GM18909 (cell line): ENCODE measurements around the gene SLU7.
"Not testable (repeated sequence)": the region's sequence is repeated elsewhere in the genome, so short reads cannot be mapped to it uniquely, and the experiment has no call there.

Experiments
- ATAC-seq: cut with Tn5 transposase; IDR thresholded peaks from one replicate; pipeline ENCODE4 v1.9.1; 2021; ENCODE audit warnings: mild to moderate bottlenecking; ENCODE audit not compliant: unreplicated experiment, poor library complexity

SLU7 gene

DNA sequence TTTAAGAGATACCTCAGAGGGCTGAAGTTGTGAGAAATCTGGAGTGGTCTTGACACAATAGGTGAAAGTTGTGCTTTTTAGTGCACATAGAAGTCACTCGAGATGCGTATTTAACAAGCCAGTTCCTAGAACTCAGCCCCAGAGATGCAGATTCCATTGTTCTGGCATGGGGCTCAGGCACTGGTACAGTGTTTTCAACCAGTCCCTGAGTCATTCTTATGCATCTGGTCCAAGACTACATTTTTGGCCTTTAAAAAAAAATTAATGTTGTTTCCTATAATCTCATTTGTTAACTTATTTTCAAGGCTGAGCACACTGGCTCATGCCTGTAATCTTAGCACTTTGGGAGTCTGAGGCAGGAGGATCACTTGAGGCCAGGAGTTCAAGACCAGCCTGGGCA is 32.4 kb upstream of the SLU7 start:
- no peak for ATAC-seq

DNA sequence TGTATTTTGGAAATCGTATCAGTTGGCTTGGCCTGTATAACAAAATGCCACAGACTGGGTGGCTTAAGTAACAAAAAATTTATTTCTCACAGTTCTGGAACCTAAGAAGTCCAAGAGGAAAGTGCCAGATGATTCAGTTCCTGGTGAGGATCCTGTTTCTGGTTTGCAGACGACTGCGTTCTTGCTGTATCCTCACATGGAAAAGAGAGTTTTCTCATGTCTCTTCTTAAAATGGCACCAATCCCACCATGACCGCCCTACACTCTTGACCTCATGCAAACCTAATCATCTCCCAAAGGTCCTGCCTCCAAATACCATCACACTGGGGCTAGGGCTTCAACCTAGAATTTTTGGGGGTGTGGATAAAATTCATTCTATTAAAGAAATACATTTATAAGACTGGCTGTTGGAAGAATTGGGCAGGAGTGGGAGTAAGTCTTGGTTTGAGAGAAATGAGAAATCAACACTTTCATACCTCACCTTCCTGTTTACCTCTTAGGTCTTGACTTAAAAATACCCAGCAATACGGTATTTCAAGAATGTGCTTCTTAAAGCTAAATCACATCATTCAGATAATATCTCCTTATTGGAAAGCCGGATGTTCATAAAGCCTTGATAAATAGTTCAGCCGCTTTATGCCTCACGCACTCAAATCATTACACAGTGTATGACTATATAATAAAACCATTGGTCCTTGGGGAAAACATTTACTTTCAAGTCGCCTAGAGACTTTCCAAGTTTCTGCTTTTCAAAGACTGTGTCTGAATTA is 31.5 kb upstream of the SLU7 start:
- peak; percentile 54 for ATAC-seq

DNA sequence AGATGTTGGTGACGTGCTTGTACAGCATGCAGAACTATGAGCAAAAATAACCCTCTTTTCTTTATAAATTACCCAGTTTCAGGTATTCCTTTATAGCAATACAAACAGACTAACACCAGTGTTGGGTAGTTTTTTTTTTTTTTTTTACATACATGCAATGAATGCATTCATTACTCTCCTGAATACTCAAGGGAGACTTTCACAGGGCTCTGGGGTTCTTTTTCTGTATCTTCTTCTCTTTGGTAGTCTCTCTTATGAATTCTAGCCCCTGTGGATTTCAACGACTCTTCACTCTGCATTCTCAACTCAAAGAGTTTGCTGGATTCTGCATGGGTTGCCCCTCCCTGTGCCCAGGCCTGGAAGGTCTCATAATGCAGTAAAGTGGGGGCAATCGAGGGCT is 30.6 kb upstream of the SLU7 start:
- ATAC-seq = no peak

DNA sequence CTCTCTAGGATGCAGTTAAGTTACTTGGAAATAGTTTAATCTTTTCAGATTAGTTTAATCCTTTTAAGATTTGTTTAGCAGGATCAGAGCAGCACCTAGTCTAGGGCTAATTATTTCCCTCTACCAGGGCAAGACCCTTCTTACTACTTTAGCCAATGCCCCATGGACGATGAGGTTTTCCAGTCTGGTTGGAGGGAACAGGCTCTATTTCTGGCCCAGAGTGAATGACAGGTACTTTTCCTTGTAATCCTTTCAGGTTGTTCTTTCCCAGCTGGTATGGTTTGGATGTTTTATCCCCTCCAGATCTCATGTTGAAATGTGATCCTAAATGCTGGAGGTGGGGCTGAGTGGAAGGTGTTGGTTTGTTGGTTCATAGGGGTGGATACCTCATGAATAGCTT is 30.0 kb upstream of the SLU7 start:
- ATAC-seq = no peak

DNA sequence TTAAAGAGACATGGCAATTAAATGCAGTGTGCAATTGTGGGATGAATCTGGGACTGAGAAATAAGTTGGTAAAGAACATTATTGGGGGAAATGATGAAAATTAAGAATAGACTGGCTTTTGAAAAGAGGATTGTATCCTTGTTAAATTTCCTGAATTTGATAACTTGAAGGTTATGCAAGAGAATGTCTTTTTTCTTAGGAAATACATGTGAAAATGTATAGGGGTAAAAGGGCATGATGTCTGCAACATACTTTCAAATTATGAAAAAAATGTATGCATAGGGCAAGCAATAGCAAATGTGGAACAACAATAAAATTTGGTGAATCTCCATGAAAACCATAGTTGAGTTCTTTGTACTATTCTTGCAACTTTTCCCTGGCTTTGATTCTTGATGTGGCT is 26.9 kb upstream of the SLU7 start:
- ATAC-seq = no peak

DNA sequence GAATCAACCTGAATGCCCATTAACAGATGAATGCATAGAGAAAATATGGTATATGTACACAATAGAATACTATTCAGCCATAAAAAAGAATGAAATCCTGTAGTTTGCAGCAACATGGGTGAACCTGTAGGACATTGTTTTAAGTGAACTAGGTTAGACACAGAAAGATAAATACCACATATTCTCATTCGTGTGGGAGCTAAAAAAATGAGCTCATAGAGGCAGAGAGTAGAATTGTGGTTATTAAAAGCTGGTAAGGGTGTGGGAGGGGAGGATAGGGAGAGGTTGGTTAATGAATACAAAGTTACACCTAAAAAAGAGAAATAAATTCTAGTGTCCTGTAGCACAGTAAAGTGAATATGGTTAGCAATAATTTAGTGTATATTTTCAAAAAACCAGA is 26.3 kb upstream of the SLU7 start:
- ATAC-seq = peak; percentile 49

DNA sequence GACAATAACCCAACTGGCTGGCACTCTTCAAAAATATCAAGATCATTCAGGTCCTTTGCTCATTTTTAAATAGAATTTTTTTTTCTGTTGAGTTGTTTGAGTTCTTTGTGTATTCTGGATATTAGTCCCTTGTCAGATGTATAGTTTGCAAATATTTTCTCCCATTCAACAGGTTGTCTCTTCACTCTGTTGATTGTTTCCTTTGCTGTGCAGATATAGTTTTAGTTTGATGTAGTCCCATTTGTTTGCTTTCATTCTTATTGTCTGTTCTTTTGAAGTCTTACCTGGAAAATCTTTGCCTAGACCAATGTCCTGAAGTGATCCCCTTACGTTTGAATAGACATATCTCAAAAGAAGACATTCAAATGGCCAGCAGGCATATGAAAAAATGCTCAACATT is 25.5 kb upstream of the SLU7 start:
- no peak for ATAC-seq

DNA sequence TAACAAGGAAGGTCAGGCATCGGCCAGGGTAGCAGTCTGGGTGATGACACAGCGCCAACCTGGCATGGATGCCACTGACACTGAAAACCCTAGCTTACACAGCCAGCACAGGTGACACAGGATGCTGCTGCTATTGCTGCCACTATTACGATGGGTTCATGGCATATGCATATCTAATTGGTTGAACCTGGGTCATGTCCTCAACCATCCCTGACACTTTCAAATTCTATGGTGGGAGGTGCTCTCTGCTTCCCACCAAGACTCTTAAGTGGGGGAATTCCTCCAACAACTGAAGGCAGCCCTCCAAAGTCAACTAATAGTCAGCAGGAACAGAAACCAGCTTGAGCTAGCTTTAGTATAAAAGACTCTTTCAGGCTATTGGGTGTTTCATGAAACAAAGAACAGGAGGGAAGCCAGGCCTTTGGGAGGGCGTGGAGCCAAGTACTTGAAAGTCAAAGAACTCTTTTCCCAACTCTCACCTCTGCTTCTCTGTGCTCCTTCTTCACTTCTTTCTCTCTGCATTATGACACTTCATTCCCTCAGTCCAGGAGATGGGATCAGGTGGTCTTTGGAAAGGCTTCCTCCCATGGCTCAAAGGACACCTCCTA is 24.0 kb upstream of the SLU7 start:
- ATAC-seq = peak; percentile 25

DNA sequence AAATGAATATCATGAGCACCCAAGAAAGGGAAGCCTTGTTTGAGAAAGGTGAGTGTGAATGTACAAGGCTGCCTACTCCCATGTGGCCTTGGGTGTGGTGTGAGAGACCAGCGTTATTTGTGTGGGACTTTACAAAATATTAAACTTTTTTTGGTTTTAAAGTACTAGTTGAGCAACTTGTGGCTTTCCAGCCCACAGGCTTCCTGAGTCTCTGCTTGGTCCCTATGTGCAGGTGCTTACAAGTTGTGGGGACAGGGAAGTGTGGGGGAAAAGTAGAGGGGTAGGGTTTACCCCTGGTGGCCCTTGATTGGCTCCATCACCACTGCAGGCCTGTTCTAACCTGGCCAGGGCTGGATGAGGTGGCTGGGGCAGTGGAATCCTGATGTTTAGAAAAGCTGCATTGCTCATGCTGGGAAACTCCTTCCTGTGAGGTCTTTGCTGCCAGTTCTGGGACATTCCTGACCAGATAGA is 22.5 kb upstream of the SLU7 start:
- peak; percentile 30 for ATAC-seq

DNA sequence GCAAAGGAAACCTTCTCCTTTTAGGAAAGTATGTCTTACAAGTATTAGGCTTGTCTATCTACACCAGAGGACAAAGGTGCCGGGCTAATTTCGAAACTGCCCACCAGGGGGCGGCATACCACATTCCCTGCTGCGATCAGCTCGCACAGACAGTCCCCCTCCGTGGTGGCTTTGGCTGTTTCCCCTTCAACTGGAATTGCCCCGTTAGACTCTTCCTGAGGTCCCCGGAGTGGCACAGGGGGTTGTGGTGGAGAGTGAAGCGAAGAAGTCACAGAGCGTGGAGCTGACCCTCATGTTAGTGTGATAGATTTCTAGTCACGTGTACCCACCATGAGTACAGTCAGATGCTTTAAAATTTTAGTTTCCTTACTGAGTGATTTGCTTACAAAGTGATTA is 20.3 kb upstream of the SLU7 start:
- peak; percentile 63 for ATAC-seq

DNA sequence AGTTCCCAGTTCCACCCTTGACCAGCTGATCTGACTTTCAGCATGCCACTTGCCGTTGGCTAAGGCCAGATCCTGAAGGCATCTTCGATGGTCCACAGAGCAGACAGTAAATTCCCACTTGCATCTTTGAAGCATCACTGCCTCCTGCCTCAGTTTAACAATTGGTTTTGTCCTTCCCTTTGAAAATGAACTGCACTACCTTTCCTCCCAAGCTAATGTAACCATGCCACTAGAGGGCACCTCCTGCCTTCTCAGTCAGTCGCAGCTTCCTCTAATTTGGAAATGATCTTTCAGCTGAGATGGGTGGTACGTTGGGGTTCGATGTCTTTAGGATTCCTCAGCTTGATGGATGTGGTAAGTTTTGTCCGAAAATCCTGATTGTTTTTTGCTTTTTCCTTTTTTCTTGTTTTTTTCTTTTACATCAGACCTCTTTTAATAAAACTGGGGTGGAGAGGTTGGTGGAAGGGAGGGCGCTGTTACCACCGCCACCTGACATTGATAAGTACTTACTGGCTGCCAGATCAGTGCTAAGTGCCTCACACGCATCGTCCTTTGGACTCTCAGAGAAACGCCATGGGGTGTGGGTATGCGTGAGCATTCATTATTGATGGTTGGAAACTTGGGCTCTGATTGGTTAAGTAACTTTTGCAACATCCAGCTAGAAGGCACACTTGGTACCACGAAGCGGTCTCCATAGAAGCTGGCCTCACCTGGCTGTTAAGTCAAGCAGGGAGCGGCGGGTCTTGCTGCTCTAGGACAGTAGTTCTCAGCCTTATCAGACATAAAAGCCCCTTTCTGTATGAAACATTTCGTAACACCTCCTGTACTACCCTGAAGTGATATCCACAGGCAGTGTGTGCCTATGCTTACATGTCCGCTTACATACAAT is 19.7 kb upstream of the SLU7 start:
- peak; percentile 35 for ATAC-seq

DNA sequence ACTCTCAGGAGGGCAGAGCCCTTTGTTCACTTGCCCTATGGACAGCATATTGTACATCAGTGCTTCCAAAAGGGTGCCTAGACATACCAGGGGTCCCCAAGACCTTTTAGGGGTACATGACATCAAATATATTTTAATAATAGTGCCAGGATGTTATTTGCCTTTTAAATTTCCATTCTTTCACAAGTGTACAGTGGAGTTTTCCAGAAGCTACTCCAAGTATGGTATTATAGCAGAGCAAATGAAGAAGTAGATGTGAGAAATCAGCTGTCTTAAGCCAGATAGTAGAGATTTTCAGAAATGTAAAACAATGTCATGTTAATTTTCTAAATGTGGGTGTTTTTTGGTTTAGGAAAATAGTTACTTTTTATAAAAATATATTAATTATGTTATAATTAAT is 18.4 kb upstream of the SLU7 start:
- no peak for ATAC-seq

DNA sequence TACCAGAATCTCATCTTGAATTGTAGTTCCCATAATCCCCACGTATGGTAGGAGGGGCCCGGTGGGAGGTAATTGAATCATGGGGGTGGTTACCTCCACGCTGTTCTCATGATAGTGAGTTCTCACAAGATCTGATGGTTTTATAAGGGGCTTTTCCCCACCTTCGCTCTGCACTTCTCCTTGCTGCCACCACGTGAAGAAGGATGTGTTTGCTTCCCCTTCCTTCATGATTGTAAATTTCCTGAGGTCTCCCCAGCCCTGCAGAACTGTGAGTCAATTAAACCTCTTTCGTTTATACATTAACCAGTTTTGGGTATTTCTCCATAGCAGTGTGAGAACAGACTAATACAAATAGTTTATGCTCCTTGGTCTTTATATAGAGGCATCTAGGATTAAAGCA is 17.8 kb upstream of the SLU7 start:
- not testable (repeated sequence) for ATAC-seq

DNA sequence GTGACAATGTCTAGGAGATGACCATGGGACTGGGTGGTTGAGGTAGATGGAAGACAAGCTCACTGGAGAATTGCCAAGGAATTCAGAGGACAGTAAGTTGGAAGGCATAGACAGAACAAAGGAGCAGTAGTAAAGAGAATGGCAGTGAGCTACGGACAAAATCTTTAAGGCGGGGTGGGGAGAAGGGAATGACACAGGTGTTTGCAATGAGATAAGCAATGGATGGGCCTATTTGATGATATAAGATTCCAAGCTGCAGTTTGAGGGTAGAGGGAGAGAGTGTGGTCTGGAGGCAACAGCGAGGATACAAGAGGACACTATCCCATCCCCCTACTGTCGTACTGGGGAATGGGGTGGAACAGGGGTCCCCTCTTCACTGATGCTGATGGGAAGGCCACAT is 17.1 kb upstream of the SLU7 start:
- no peak for ATAC-seq

DNA sequence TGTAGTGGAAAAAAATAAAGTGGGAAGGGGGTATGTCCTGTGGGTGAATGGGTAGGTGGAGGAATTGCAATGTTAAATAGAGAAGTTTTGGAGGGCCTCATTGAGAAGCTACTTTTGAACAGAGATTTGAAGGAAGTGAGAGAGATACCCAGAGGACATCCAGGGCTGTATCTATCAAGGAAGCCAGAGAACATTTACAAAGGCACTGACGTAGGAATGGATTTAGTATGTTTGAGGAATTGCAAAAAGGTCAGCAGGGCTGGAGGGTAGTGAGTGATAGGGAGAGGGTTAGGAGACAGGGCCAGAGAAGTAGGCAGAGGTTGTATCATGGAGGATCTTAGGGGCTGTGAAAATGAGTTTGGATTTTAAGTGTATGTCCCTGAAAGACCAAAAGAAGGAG is 16.7 kb upstream of the SLU7 start:
- ATAC-seq = no peak

DNA sequence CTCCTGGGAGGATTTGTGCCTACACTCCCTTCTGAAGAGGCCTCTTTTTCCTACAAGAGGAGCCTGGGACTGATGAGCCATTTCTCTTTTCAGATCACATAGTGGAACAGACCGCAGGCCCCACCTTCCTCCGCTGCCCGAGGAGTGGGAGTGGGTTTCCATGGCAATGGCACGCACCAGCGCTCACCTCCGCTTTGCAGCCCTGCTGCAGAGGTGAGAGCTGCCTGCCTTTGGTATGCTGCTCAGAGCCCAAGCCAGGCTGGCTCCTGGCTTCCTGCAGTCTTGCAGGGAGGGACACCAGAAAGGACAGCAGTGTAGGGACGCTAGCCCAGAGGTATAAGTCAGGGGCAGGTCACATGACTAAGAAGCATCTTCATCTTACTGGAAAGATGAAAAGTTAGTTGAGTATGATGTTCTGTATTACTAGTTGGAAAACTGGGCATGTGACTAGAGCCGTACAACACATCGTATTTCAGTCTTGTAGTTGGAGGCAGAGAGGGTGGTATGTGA is 15.2 kb upstream of the SLU7 start:
- ATAC-seq = peak; percentile 80

DNA sequence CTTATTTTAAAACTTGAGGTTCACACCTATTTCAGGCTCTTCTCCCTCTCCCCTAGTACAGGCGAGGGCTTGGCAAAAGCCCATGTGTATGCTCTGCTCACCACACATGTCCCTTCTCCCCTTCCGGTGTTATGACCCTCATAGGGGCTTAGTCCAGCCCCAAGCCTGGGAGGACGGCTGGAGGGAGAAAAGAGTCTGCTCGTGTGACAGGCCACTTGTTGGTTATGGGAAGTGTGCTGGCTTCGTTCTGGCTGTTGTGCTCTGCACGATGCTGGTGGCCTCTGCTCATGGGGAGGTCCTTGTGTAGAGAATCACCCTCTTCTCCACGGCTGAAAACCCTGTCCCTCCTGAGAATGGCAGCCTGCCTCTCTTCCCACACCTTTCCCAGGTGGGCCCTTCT is 13.9 kb upstream of the SLU7 start:
- ATAC-seq = no peak

DNA sequence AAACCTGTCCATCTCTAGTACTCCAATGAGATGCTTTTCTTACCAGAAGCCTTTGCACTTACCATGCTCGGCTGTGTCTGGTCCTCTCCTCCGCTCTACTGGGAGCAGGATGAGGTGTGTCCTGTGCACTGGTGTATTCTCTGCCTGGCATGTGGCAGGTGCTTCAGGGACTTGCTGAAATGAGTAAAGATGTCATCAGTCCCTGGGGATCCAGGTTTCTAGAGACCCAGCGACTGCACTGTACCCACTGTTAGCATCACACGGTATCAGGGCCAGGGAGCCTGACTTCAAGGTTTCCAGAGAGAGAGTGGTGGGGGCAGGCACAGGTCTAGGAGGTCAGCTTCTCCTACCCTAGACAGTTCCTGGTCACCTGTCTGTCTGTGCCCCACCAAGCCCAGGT is 13.3 kb upstream of the SLU7 start:
- peak; percentile 41 for ATAC-seq

DNA sequence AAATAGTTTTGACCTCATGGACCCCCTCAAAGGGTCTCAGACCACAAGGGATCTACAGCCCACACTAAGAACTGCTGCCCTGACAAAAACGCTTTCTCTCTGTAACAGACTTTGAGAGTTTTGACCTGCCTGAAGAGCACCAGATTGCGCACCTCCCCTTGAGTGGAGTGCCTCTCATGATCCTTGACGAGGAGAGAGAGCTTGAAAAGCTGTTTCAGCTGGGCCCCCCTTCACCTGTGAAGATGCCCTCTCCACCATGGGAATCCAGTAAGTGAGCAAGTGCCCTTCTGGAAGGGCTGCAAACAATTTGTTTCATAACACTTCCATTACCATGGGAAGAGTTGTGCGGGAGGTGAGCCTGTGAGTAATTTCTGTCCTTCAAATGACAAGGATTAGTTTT is 8.7 kb upstream of the SLU7 start:
- no peak for ATAC-seq

DNA sequence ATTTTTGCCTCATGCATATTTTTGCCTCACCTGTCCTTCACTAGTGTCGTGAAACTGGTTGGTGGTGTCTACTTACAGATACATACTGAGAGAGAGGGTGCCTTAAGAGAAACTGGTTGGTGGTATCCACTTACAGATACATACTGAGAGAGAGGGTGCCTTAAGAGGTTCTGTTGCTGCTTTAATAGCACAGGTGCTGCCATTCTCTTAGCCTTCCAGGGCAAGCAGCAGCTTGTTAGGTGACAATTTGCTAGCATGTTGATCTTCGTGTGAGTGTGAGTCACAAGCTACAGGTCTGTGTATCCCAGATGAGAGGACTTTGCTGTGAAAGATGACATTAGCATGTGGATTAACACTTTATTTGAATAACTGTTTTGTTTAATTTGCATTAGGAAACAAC is 4.2 kb upstream of the SLU7 start:
- ATAC-seq = no peak
